Measurements from ENCODE around the gene MKS1. TPM values are rescaled to one million over a fixed set of nuclear protein-coding genes. Genes with fewer than 3 reads are reported as not detected.

The MKS1 gene
- total and polyA plus RNA-seq, 2 experiments from 2014 or later: 14.0 to 17.4 TPM

GRCh38 chr17:58233543-58233942 lies 14.5 kb upstream of the MKS1 start:
- Histone ChIP-seq H3F3A (replicated peaks; ENCODE audit: low read depth) (no peaks in the 10 kb centered on the region), H3K27me3 (ENCODE audit: insufficient read depth) (peaks cover 15% of the 10 kb centered on the region; the same call in 1 of the 2 replicates), H3K9me2 (ENCODE audit: insufficient read depth) (no peaks in the 10 kb centered on the region), H3K79me2 (replicated peaks; ENCODE audit: insufficient read depth) (no peaks in the 10 kb centered on the region), H2AFZ (no peak overlapping the region), H4K20me1 (replicated peaks; ENCODE audit: insufficient read depth) (no peaks in the 10 kb centered on the region), H3K36me3 (ENCODE audit: insufficient read depth) (no peaks in the 10 kb centered on the region), H3K4me2 (no peak overlapping the region), H3K4me1 (ENCODE audit: insufficient read depth) (peaks cover 3% of the 10 kb centered on the region; the same call in 1 of the 2 replicates), H3K4me3 (no peak overlapping the region), H3K27ac (ENCODE audit: low read depth) (no peak overlapping the region)
- no peak overlapping the region for H3K27ac Mint-ChIP-seq
- ATAC-seq (no peak), DNase-seq (ENCODE audit: low spot score) (no peak)
- H3K27me3 Mint-ChIP-seq (ENCODE audit: insufficient read depth, low read depth, poor library complexity): no peaks in the 10 kb centered on the region
- H3K36me3 Mint-ChIP-seq (ENCODE audit: low read depth): no peaks in the 10 kb centered on the region
- H3K9me3 Mint-ChIP-seq: no peaks in the 10 kb centered on the region
- peaks cover 8% of the 10 kb centered on the region for H3K4me1 Mint-ChIP-seq
- TF ChIP-seq EZH2phosphoT487 (IDR thresholded peaks at IDR 0.05; ENCODE audit: unreplicated experiment): no peak
- no peak for TF ChIP-seq CTCF (conservative IDR thresholded peaks at IDR 0.05; ENCODE audit: low read depth in 2 of 2)
- no peak for TF ChIP-seq ZNF462 (CRISPR knock-in tag; IDR thresholded peaks at IDR 0.05)
- no peak for TF ChIP-seq CREB1 (CRISPR knock-in tag; IDR thresholded peaks at IDR 0.05; ENCODE audit: low read depth)
- no peak for TF ChIP-seq ZNF331 (CRISPR knock-in tag; IDR thresholded peaks at IDR 0.05; ENCODE audit: low read depth)
- no peak for TF ChIP-seq EZH2 (IDR thresholded peaks at IDR 0.05; ENCODE audit: low read depth, unreplicated experiment)
- no peak for TF ChIP-seq STAT1 (IDR thresholded peaks at IDR 0.05; ENCODE audit: unreplicated experiment)
- no peak for TF ChIP-seq JUNB (IDR thresholded peaks at IDR 0.05; ENCODE audit: unreplicated experiment)
- TF ChIP-seq NANOG (IDR thresholded peaks at IDR 0.05; ENCODE audit: borderline replicate concordance): no peak
- TF ChIP-seq POLR2AphosphoS5 (IDR thresholded peaks at IDR 0.05; ENCODE audit: low read depth): no peak
- H3K4me3 Mint-ChIP-seq: no peak overlapping the region

Data from GM23338 (cell line).